ENCODE measurements around the gene PROSER1.

DNA sequence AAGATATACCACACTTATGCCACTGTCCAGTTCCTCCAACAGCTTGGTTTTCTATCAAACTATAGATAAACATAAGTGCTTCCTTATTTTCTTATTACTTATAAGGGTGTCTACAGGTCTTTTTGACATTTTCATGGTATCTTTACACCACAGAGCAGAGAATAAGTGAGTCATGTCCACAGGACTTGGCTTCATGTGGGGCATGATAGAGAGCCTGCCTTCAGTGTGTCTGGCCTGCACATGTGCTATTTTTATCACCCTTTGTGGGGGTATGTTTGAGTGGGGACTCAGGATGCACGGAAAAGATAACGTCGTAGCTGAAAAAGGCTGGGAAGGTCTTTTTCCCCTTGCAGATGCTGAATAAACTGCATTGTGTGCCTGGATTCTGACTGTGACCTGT is 39.1 kb downstream of the PROSER1 start:
- TF ChIP-seq, protein P1, sequence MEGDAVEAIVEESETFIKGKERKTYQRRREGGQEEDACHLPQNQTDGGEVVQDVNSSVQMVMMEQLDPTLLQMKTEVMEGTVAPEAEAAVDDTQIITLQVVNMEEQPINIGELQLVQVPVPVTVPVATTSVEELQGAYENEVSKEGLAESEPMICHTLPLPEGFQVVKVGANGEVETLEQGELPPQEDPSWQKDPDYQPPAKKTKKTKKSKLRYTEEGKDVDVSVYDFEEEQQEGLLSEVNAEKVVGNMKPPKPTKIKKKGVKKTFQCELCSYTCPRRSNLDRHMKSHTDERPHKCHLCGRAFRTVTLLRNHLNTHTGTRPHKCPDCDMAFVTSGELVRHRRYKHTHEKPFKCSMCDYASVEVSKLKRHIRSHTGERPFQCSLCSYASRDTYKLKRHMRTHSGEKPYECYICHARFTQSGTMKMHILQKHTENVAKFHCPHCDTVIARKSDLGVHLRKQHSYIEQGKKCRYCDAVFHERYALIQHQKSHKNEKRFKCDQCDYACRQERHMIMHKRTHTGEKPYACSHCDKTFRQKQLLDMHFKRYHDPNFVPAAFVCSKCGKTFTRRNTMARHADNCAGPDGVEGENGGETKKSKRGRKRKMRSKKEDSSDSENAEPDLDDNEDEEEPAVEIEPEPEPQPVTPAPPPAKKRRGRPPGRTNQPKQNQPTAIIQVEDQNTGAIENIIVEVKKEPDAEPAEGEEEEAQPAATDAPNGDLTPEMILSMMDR (conservative IDR thresholded peaks at IDR 0.05; ENCODE audit: low read depth, low read length), result no peak
- TF ChIP-seq EZH2 (IDR thresholded peaks at IDR 0.05; ENCODE audit: borderline replicate concordance, low read depth, low read length, poor library complexity, severe bottlenecking), result no peak

All from A673 (cell line).